ENCODE results near the gene LCE1C.

Gene LCE1C

GRCh38 chr1:152806576-152806975 lies at the start of gene LCE1C:
TSS of gene LCE1C (minus strand) at chr1:152806651. CDS start at chr1:152805478, 1,173 bp downstream.
- DNase-seq = no peak

- no peak for DNase-seq
Observed at GRCh38 chr1:152855661-152856060, 49.2 kb upstream of the LCE1C start.

GRCh38 chr1:152842556-152842955 lies 36.1 kb upstream of the LCE1C start, which contains the start of gene LCE6A:
TSS of gene LCE6A (plus strand) at chr1:152842856. CDS start at chr1:152843521, 665 bp downstream.
- DNase-seq = no peak

GRCh38 chr1:152836870-152837269 lies 30.4 kb upstream of the LCE1C start:
- no peak for DNase-seq

- no peak for DNase-seq
Observed at GRCh38 chr1:152827173-152827572, 20.7 kb upstream of the LCE1C start, which contains the start of gene LCE1A. TSS of gene LCE1A (plus strand) at chr1:152827473. CDS start at chr1:152827473, 0 bp downstream.

GRCh38 chr1:152824964-152825363 lies 18.5 kb upstream of the LCE1C start:
- DNase-seq = no peak

GRCh38 chr1:152823294-152823693 lies 16.8 kb upstream of the LCE1C start:
- DNase-seq = no peak

GRCh38 chr1:152817309-152817708 lies 10.9 kb upstream of the LCE1C start:
- no peak for DNase-seq

GRCh38 chr1:152811671-152812070 lies 5.2 kb upstream of the LCE1C start, which contains the start of gene LCE1B:
TSS of gene LCE1B (plus strand) at chr1:152811971. CDS start at chr1:152812447, 476 bp downstream.
- DNase-seq = no peak

- DNase-seq = no peak
Observed at GRCh38 chr1:152811050-152811449, 4.6 kb upstream of the LCE1C start.

GRCh38 chr1:152801333-152801732 lies 5.1 kb downstream of the LCE1C start:
- no peak for DNase-seq

GRCh38 chr1:152796421-152796820 lies 10.0 kb downstream of the LCE1C start, which contains the start of gene LCE1D:
TSS of gene LCE1D (plus strand) at chr1:152796721. CDS start at chr1:152797795, 1,074 bp downstream.
- no peak for DNase-seq

- no peak for DNase-seq
Observed at GRCh38 chr1:152795686-152796085, 10.8 kb downstream of the LCE1C start.

GRCh38 chr1:152786077-152786476 lies 20.4 kb downstream of the LCE1C start, which contains the start of gene LCE1E:
TSS of gene LCE1E (plus strand) at chr1:152786257. CDS start at chr1:152787300, 1,043 bp downstream.
- DNase-seq = no peak

GRCh38 chr1:152783095-152783494 lies 23.4 kb downstream of the LCE1C start:
- DNase-seq = no peak

- DNase-seq = no peak
Observed at GRCh38 chr1:152777510-152778137, 28.8 kb downstream of the LCE1C start.

- DNase-seq = no peak
Observed at GRCh38 chr1:152776361-152776760, 30.1 kb downstream of the LCE1C start.

- no peak for DNase-seq
Observed at GRCh38 chr1:152774875-152775274, 31.6 kb downstream of the LCE1C start, which contains the start of gene LCE1F. TSS of gene LCE1F (plus strand) at chr1:152775140. CDS start at chr1:152776372, 1,232 bp downstream.

- no peak for DNase-seq
Observed at GRCh38 chr1:152770411-152770810, 36.0 kb downstream of the LCE1C start.

GRCh38 chr1:152768847-152769533 lies 37.5 kb downstream of the LCE1C start:
- no peak for DNase-seq

GRCh38 chr1:152761609-152762213 lies 44.7 kb downstream of the LCE1C start:
- no peak for DNase-seq

- no peak for DNase-seq
Observed at GRCh38 chr1:152760551-152761190, 45.8 kb downstream of the LCE1C start.
